HepG2 (cell line): Measurements from ENCODE around the gene LLGL2. TPM values are rescaled to one million over a fixed set of nuclear protein-coding genes. Genes with fewer than 3 reads are reported as not detected.

ENCODE experiments used
- HOXD1 ChIP-seq: sonication (generic); formaldehyde crosslinking; IDR thresholded peaks from 2 replicates; pipeline ENCODE4 v1.5.0; 2020; ENCODE audit warnings: missing genetic modification reagents
- MXD4 ChIP-seq: IDR thresholded peaks from 2 replicates; pipeline ENCODE4 v1.6.1; 2016; ENCODE audit warnings: mild to moderate bottlenecking, missing biosample characterization, missing genetic modification reagents
- NKX3-1 ChIP-seq: sonication (generic); formaldehyde crosslinking; IDR thresholded peaks from 2 replicates; pipeline ENCODE4 v1.5.0; 2020; ENCODE audit warnings: missing genetic modification reagents
- NR3C1 ChIP-seq: sonication (generic); formaldehyde crosslinking; IDR thresholded peaks from 2 replicates; pipeline ENCODE4 v1.4.0; 2020; ENCODE audit warnings: missing genetic modification reagents
- NRL ChIP-seq: sonication (generic); formaldehyde crosslinking; IDR thresholded peaks from 2 replicates; pipeline ENCODE4 v1.5.0; 2020; ENCODE audit warnings: missing genetic modification reagents, mild to moderate bottlenecking, moderate library complexity, borderline replicate concordance
- SPEN ChIP-seq: sonication (generic); formaldehyde crosslinking; IDR thresholded peaks from 2 replicates; pipeline ENCODE4 v1.5.1; 2020; ENCODE audit warnings: low read depth, mild to moderate bottlenecking, missing genetic modification reagents
- XRCC5 ChIP-seq: fragments of 200-400 bp; formaldehyde crosslinking; optimal IDR thresholded peaks from 2 replicates; pipeline ENCODE3; 2017; ENCODE audit warnings: mild to moderate bottlenecking, low read length
- ZBTB38 ChIP-seq: sonication (generic); formaldehyde crosslinking; IDR thresholded peaks from 2 replicates; pipeline ENCODE4 v1.5.1; 2020; ENCODE audit warnings: mild to moderate bottlenecking, missing genetic modification reagents
- ZFYVE20 ChIP-seq: sonication (generic); formaldehyde crosslinking; IDR thresholded peaks from 2 replicates; pipeline ENCODE4 v1.8.0; 2023; ENCODE audit warnings: low read depth, mild to moderate bottlenecking, moderate library complexity, missing genetic modification reagents, borderline replicate concordance
- ZKSCAN1 ChIP-seq: fragments of 150-350 bp; IDR thresholded peaks from 2 replicates; pipeline ENCODE4 v1.6.1; 2014; ENCODE audit warnings: low read length
- ZNF292 ChIP-seq: sonication (generic); formaldehyde crosslinking; IDR thresholded peaks from 2 replicates; pipeline ENCODE4 v1.8.1; 2022; ENCODE audit warnings: mild to moderate bottlenecking, low read depth, missing genetic modification reagents, borderline replicate concordance
- ZNF546 ChIP-seq: sonication (generic); formaldehyde crosslinking; conservative IDR thresholded peaks from 2 replicates; pipeline ENCODE4 v1.8.1; 2023; ENCODE audit warnings: mild to moderate bottlenecking, missing genetic modification reagents
- ZNF589 ChIP-seq: sonication (generic); formaldehyde crosslinking; conservative IDR thresholded peaks from 2 replicates; pipeline ENCODE4 v1.8.0; 2022; ENCODE audit warnings: mild to moderate bottlenecking, moderate library complexity, missing genetic modification reagents
- ZNF598 ChIP-seq: sonication (generic); formaldehyde crosslinking; IDR thresholded peaks from 2 replicates; pipeline ENCODE4 v1.5.1; 2020; ENCODE audit warnings: mild to moderate bottlenecking, missing genetic modification reagents, borderline replicate concordance
- ZNF616 ChIP-seq: sonication (generic); formaldehyde crosslinking; IDR thresholded peaks from 2 replicates; pipeline ENCODE4 v1.5.0; 2020; ENCODE audit warnings: low read depth, mild to moderate bottlenecking, missing genetic modification reagents
- polyA plus RNA-seq, 8 experiments: library from polyadenylated mRNA; depleted of rRNA in 3 of 8; stranded (reverse) in 7 of 8; unstranded in 1 of 8; fragments of >200 nt; fragmentation: Illumina TruSeq in 4 of 8; extraction: Trizol in 4 of 8; gene quantifications; 2 replicates each; pipeline versions ENCODE4 v1.2.1 to v1.2.3, GENCODE V29; 2011 to 2016; ENCODE audit warnings: low read depth in 4 of 8, missing spikeins in 1 of 8, mixed read lengths in 1 of 8; ENCODE audit not compliant: insufficient read depth in 1 of 8
- total RNA-seq, 5 experiments: library from RNA; depleted of rRNA; stranded (reverse); fragments of >200 nt; fragmentation: Illumina TruSeq; extraction: Trizol; gene quantifications; 2 replicates each; pipeline ENCODE4 v1.2.3, GENCODE V29; 2016; ENCODE audit warnings: low read depth in 1 of 5
- TF ChIP-seq, protein P1 (sequence below): sonication (generic); formaldehyde crosslinking; IDR thresholded peaks from 2 replicates; pipeline ENCODE4 v1.5.0; 2020; ENCODE audit warnings: mild to moderate bottlenecking, missing genetic modification reagents, borderline replicate concordance
- TF ChIP-seq, protein P2 (sequence below): sonication (generic); formaldehyde crosslinking; IDR thresholded peaks from 2 replicates; pipeline ENCODE4 v1.5.1; 2020; ENCODE audit warnings: mild to moderate bottlenecking, moderate library complexity, missing genetic modification reagents
- TF ChIP-seq, protein P3 (sequence below): IDR thresholded peaks from 2 replicates; pipeline ENCODE4 v1.6.1; 2012; ENCODE audit warnings: low read depth, low read length, improper control_type of control experiment
- TF ChIP-seq, protein P4 (sequence below): IDR thresholded peaks from 2 replicates; pipeline ENCODE4 v1.6.1; 2016; ENCODE audit warnings: low read depth

LLGL2 gene
- total and polyA plus RNA-seq, 2 of the 13 experiments (the other 11 are each of a cell fraction or from before 2014, with no cell fraction given), result 83.0 to 86.7 TPM

DNA sequence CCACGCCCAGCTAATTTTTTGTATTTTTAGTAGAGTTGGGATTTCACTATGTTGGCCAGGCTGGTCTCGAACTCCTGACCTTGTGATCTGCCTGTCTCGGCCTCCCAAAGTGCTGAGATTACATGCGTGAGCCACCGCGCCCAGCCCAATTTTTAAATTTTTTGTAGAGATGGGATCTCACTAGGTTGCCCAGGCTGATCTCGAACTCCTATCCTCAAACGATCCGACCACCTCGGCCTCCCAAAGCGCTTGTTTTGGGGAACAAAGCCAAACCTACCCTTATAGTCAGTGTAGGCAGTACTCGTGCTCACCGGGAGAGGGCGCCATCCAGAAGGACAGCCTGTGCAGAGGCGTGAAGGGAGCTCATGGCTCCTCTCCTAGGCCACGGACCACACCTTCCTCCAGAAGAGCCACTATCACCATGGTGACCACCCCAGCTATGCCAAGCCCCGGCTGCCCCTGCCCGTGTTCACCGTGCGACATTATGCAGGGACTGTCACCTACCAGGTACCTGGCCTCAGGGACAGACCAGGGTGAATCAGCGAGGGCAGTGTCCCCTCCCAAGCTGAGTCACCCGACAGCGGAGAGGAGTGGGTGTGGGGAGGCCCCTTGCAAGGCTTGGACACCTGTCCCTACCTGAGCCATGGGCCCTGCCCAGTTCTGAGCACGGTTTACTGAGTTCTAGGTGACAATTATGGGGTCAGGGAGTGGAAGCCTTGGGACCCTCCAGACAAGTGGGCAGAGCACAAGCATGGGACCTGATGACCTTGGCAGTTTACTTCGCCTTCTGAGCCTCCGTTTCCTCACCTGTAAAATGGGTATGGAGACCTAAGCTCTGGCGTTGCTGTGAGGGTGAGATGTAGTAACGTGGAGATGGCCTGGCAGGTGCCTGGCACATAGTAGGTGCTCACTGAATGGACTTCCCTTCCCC, 75.8 kb downstream of the LLGL2 start (continued):
- no peak for TF ChIP-seq ZNF292 (CRISPR knock-in tag)
- peak; percentile 93 for TF ChIP-seq XRCC5
- TF ChIP-seq NKX3-1 (CRISPR knock-in tag), result no peak
- TF ChIP-seq ZNF589 (CRISPR knock-in tag), result peak; percentile 51; the same call in 1 of the 2 replicates
- TF ChIP-seq, protein P1, sequence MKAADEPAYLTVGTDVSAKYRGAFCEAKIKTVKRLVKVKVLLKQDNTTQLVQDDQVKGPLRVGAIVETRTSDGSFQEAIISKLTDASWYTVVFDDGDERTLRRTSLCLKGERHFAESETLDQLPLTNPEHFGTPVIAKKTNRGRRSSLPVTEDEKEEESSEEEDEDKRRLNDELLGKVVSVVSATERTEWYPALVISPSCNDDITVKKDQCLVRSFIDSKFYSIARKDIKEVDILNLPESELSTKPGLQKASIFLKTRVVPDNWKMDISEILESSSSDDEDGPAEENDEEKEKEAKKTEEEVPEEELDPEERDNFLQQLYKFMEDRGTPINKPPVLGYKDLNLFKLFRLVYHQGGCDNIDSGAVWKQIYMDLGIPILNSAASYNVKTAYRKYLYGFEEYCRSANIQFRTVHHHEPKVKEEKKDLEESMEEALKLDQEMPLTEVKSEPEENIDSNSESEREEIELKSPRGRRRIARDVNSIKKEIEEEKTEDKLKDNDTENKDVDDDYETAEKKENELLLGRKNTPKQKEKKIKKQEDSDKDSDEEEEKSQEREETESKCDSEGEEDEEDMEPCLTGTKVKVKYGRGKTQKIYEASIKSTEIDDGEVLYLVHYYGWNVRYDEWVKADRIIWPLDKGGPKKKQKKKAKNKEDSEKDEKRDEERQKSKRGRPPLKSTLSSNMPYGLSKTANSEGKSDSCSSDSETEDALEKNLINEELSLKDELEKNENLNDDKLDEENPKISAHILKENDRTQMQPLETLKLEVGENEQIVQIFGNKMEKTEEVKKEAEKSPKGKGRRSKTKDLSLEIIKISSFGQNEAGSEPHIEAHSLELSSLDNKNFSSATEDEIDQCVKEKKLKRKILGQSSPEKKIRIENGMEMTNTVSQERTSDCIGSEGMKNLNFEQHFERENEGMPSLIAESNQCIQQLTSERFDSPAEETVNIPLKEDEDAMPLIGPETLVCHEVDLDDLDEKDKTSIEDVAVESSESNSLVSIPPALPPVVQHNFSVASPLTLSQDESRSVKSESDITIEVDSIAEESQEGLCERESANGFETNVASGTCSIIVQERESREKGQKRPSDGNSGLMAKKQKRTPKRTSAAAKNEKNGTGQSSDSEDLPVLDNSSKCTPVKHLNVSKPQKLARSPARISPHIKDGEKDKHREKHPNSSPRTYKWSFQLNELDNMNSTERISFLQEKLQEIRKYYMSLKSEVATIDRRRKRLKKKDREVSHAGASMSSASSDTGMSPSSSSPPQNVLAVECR (CRISPR knock-in tag), result peak; percentile 45; the same call in 1 of the 2 replicates
- TF ChIP-seq, protein P2, sequence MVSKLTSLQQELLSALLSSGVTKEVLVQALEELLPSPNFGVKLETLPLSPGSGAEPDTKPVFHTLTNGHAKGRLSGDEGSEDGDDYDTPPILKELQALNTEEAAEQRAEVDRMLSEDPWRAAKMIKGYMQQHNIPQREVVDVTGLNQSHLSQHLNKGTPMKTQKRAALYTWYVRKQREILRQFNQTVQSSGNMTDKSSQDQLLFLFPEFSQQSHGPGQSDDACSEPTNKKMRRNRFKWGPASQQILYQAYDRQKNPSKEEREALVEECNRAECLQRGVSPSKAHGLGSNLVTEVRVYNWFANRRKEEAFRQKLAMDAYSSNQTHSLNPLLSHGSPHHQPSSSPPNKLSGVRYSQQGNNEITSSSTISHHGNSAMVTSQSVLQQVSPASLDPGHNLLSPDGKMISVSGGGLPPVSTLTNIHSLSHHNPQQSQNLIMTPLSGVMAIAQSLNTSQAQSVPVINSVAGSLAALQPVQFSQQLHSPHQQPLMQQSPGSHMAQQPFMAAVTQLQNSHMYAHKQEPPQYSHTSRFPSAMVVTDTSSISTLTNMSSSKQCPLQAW, result peak; percentile 67; the same call in 1 of the 2 replicates
- TF ChIP-seq HOXD1 (CRISPR knock-in tag), result no peak
- peak; percentile 70 for TF ChIP-seq ZKSCAN1
- TF ChIP-seq, protein P3, sequence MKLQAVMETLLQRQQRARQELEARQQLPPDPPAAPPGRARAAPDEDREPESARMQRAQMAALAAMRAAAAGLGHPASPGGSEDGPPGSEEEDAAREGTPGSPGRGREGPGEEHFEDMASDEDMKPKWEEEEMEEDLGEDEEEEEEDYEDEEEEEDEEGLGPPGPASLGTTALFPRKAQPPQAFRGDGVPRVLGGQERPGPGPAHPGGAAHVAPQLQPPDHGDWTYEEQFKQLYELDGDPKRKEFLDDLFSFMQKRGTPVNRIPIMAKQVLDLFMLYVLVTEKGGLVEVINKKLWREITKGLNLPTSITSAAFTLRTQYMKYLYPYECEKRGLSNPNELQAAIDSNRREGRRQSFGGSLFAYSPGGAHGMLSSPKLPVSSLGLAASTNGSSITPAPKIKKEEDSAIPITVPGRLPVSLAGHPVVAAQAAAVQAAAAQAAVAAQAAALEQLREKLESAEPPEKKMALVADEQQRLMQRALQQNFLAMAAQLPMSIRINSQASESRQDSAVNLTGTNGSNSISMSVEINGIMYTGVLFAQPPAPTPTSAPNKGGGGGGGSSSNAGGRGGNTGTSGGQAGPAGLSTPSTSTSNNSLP, result no peak
- TF ChIP-seq ZNF616 (CRISPR knock-in tag), result no peak
- peak; percentile 62; the same call in 1 of the 2 replicates for TF ChIP-seq ZBTB38 (CRISPR knock-in tag)
- TF ChIP-seq ZNF598, result peak; percentile 70; the same call in 1 of the 2 replicates
- peak; percentile 54; the same call in 1 of the 2 replicates for TF ChIP-seq SPEN (CRISPR knock-in tag)
- TF ChIP-seq, protein P4, sequence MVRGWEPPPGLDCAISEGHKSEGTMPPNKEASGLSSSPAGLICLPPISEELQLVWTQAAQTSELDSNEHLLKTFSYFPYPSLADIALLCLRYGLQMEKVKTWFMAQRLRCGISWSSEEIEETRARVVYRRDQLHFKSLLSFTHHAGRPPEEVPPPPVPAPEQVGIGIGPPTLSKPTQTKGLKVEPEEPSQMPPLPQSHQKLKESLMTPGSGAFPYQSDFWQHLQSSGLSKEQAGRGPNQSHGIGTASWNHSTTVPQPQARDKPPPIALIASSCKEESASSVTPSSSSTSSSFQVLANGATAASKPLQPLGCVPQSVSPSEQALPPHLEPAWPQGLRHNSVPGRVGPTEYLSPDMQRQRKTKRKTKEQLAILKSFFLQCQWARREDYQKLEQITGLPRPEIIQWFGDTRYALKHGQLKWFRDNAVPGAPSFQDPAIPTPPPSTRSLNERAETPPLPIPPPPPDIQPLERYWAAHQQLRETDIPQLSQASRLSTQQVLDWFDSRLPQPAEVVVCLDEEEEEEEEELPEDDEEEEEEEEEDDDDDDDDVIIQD (CRISPR knock-in tag), result peak; percentile 22; the same call in 1 of the 2 replicates
- TF ChIP-seq NRL, result peak; percentile 41; the same call in 1 of the 2 replicates
- TF ChIP-seq ZNF546 (CRISPR knock-in tag), result no peak
- no peak for TF ChIP-seq ZFYVE20 (CRISPR knock-in tag)
- TF ChIP-seq MXD4, result no peak
- TF ChIP-seq NR3C1 (CRISPR knock-in tag), result no peak
